Esophagus squamous epithelium (tissue), 4 donors: ENCODE results near the gene CLMP.

Experiments used
- CTCF ChIP-seq, 6 experiments: fragments of 450-650 bp in 4 of 6; fragments of 200-600 bp in 2 of 6; sonication (generic) in 2 of 6; IDR thresholded peaks; one replicate each; pipeline ENCODE4 v1.5.1; 2016 to 2019; ENCODE audit warnings: antibody characterized with exemption in 6 of 6, mild to moderate bottlenecking in 4 of 6, moderate library complexity in 4 of 6
- POLR2A ChIP-seq, 4 donors: fragments of 450-650 bp; IDR thresholded peaks; one replicate each; pipeline ENCODE4 v1.6.1; 2017; ENCODE audit warnings: antibody characterized with exemption in 4 of 4, mild to moderate bottlenecking in 4 of 4, moderate library complexity in 3 of 4

DNA sequence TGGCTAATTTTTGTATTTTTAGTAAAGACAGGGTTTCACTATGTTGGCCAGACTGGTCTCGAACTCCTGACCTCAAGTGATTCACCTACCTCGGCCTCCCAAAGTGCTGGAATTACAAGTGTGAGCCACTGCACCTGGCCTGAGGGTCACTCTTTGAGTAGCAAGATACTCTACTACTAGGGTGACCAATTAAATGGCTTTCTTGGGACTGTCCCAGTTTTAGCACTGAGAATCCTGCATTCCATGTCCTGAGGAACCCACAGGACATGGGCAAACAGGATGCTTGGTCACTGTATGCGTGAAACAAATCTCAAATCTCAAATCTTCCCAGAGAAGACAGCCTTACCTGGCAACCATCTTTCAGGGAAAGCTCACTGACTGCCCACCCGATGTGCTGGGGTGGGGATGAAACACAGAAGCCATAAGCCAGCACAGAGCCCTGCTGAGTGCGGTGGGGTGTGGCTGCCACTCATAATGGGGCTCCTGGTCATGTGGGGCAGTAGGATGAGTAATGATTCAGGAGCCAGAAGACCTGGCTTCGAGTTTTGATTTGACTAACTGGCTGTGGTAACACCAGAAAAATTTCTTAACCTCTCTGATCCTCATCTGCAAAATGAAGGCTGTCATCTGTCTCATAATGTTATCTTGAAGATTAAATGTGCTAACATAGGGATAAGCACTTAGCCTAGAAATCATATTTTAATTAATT lies 11.5 kb downstream of the CLMP start:
- TF ChIP-seq CTCF (IDR thresholded peaks at IDR 0.05) (no peak), POLR2A (IDR thresholded peaks at IDR 0.05) (no peak)
